ENCODE data around the gene SNRPA1.

DNA sequence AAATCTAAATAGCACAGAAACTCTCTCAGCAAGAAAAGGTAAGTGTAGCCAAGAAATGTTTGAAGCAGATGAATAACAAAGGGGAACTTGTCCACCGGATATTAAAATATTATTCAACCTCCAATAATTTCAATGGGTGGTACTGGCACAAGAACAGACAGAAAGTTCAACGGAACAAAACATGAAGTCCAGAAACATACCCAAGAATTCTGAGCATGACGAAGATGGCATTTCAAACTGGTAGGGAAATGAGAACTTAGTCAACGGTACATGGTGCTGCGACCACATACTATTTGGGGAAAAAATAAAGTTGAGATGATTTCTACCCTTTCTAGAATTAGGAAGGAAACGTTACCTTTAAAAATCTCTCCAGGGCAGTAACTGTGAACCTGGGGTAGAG is 48.7 kb downstream of the SNRPA1 start:
- TF ChIP-seq CTCF (conservative IDR thresholded peaks at IDR 0.05 in 1 of 2, IDR thresholded peaks at IDR 0.05 in 1 of 2; ENCODE audit: extremely low read depth in 1 of 2, insufficient read depth in 1 of 2, low read depth in 1 of 2, low read length in 2 of 2) (no peak), EZH2 (IDR thresholded peaks at IDR 0.05; ENCODE audit: borderline replicate concordance, low read length) (no peak)

All from mammary epithelial cell (primary cell).